HCT116 (cell line): ENCODE results near the gene ZNF292. TPM values are rescaled to one million over a fixed set of nuclear protein-coding genes. Genes with fewer than 3 reads are reported as not detected.

ENCODE experiments used
- ATAC-seq: fragments of 200-7000 bp; cut with Tn5 transposase; 2 replicates; pipeline ENCODE4 v1.9.1; 2020; ENCODE audit warnings: mild to moderate bottlenecking, moderate library complexity
- BruUV-seq: library from RNA; stranded (reverse); fragments of 400-500 nt; replicated peaks from 2 replicates; lab custom pipeline; 2021; lab: Mats Ljungman, UMichigan
- CTCF ChIA-PET: fragments of 300-600 bp; sonication (Branson Sonifier 250); formaldehyde crosslinking; loops from one replicate; lab custom pipeline; 2021; ENCODE audit warnings: antibody characterized with exemption; lab: Charles Lee
- POLR2A ChIA-PET: fragments of 300-600, 350-600 bp; sonication (Branson Sonifier 250); formaldehyde crosslinking; loops from one replicate; lab custom pipeline; 2021; ENCODE audit warnings: antibody characterized with exemption; lab: Charles Lee
- RAD21 ChIA-PET, 2 experiments: fragments of 300-600 bp; sonication (Branson Sonifier 250); formaldehyde crosslinking; loops; one replicate each; lab custom pipeline; 2023; ENCODE audit warnings: low total read pairs in 2 of 2; ENCODE audit not compliant: uncharacterized antibody in 2 of 2, unreplicated experiment in 2 of 2, low non-redundant PET in 1 of 2; lab: Charles Lee
- DNase-seq: peaks from one replicate; pipeline ENCODE4 v3.0.0-alpha.2; 2010; ENCODE audit warnings: low read depth, low spot score
- H2AFZ ChIP-seq: fragments of 200-600 bp; shearing (Covaris generic), sonication (generic); 2 replicates; pipeline ENCODE4 v1.6.1; 2017; ENCODE audit warnings: low read depth, mixed run types, mixed read lengths, antibody characterized with exemption, low read length; ENCODE audit not compliant: poor library complexity, severe bottlenecking
- H3K27ac ChIP-seq: 2 replicates; pipeline ENCODE4 v1.5.1; 2012; ENCODE audit warnings: low read depth, low read length
- H3K27me3 ChIP-seq: fragments of 200-600 bp; sonication (generic); 2 replicates; pipeline ENCODE4 v1.6.1; 2016; ENCODE audit warnings: mixed run types, low read length, mixed read lengths; ENCODE audit not compliant: insufficient read depth
- H3K36me3 ChIP-seq, 2 experiments: fragments of 200-500 bp in 1 of 2; fragments of 200-600 bp in 1 of 2; sonication (Bioruptor generic) in 1 of 2; sonication (generic) in 1 of 2; 2 replicates each; pipeline versions ENCODE4 v1.5.1 to v1.6.1; 2014 to 2016; ENCODE audit warnings: low read length in 2 of 2, inconsistent platforms in 1 of 2, mixed read lengths in 1 of 2, mixed run types in 1 of 2; ENCODE audit not compliant: insufficient read depth in 2 of 2, control insufficient read depth in 1 of 2
- H3K4me1 ChIP-seq, 2 experiments: fragments of 200-600 bp in 1 of 2; sonication (generic) in 1 of 2; 2 replicates each; pipeline versions ENCODE4 v1.5.1 to v1.6.1; 2012 to 2017; ENCODE audit warnings: low read length in 2 of 2, inconsistent platforms in 1 of 2, mild to moderate bottlenecking in 1 of 2, mixed read lengths in 1 of 2, mixed run types in 1 of 2, moderate library complexity in 1 of 2; ENCODE audit not compliant: insufficient read depth in 2 of 2, control insufficient read depth in 1 of 2
- H3K4me2 ChIP-seq: fragments of 200-600 bp; sonication (generic); 2 replicates; pipeline ENCODE4 v1.6.1; 2017; ENCODE audit warnings: mixed run types, low read length, mixed read lengths
- H3K4me3 ChIP-seq, 2 experiments: fragments of 200-600 bp in 1 of 2; sonication (generic) in 1 of 2; replicated peaks in 1 of 2; 2 replicates each; pipeline ENCODE4 v1.5.1; 2011 to 2016; ENCODE audit warnings: low read length in 2 of 2, control low read depth in 1 of 2, low read depth in 1 of 2, mild to moderate bottlenecking in 1 of 2, mixed read lengths in 1 of 2, mixed run types in 1 of 2
- H3K79me2 ChIP-seq: fragments of 200-600 bp; sonication (generic); 2 replicates; pipeline ENCODE4 v1.6.1; 2017; ENCODE audit warnings: mild to moderate bottlenecking, mixed run types, low read length, moderate library complexity, mixed read lengths; ENCODE audit not compliant: insufficient read depth
- H3K9ac ChIP-seq: fragments of 200-600 bp; sonication (generic); 2 replicates; pipeline ENCODE4 v1.6.1; 2016; ENCODE audit warnings: low read length, mixed read lengths
- H3K9me2 ChIP-seq: fragments of 200-600 bp; sonication (generic), shearing (Covaris generic); 2 replicates; pipeline ENCODE4 v1.6.1; 2017; ENCODE audit warnings: mixed run types, mild to moderate bottlenecking, moderate library complexity; ENCODE audit not compliant: insufficient read depth
- H3K9me3 ChIP-seq, 2 experiments: fragments of 200-500 bp in 1 of 2; fragments of 200-600 bp in 1 of 2; sonication (Bioruptor generic) in 1 of 2; sonication (generic) in 1 of 2; 2 replicates each; pipeline ENCODE4 v1.6.1; 2014 to 2017; ENCODE audit warnings: low read length in 2 of 2, mixed read lengths in 2 of 2, inconsistent platforms in 1 of 2, low read depth in 1 of 2, mild to moderate bottlenecking in 1 of 2, mixed run types in 1 of 2, moderate library complexity in 1 of 2; ENCODE audit not compliant: control insufficient read depth in 1 of 2, insufficient read depth in 1 of 2
- H4K20me1 ChIP-seq: fragments of 200-600 bp; sonication (generic), shearing (Covaris generic); 2 replicates; pipeline ENCODE4 v1.6.1; 2017; ENCODE audit warnings: mixed run types, mild to moderate bottlenecking, moderate library complexity; ENCODE audit not compliant: insufficient read depth
- CBX3 ChIP-seq: IDR thresholded peaks from 2 replicates; pipeline ENCODE4 v1.6.1; 2012; ENCODE audit warnings: low read depth
- ELF1 ChIP-seq: IDR thresholded peaks from 2 replicates; pipeline ENCODE4 v1.6.1; 2012; ENCODE audit warnings: low read depth, borderline replicate concordance
- EZH2phosphoT487 ChIP-seq: fragments of 200-600 bp; IDR thresholded peaks from 2 replicates; pipeline ENCODE4 v1.6.1; 2018; ENCODE audit warnings: antibody characterized with exemption, borderline replicate concordance
- FOSL1 ChIP-seq: IDR thresholded peaks from 2 replicates; pipeline ENCODE4 v1.6.1; 2012; ENCODE audit warnings: low read depth
- RAD21 ChIP-seq: IDR thresholded peaks from 2 replicates; pipeline ENCODE4 v1.6.1; 2012; ENCODE audit warnings: low read depth, mild to moderate bottlenecking
- SRF ChIP-seq: IDR thresholded peaks from 2 replicates; pipeline ENCODE4 v1.6.1; 2012; ENCODE audit warnings: low read depth
- TCF7L2 ChIP-seq: IDR thresholded peaks from 2 replicates; pipeline ENCODE4 v1.7.0; 2011; ENCODE audit warnings: borderline replicate concordance, inconsistent platforms; ENCODE audit not compliant: insufficient read depth, insufficient read length; ENCODE audit errors: extremely low read depth
- ZBTB33 ChIP-seq: IDR thresholded peaks from 2 replicates; pipeline ENCODE4 v1.6.1; 2011; ENCODE audit warnings: mild to moderate bottlenecking, low read length, moderate library complexity; ENCODE audit not compliant: insufficient replicate concordance; ENCODE audit errors: extremely low read depth
- ZFX ChIP-seq: fragments of 450-650 bp; IDR thresholded peaks from 2 replicates; pipeline ENCODE4 v1.6.1; 2017
- ZNF274 ChIP-seq: fragments of 200-500 bp; sonication (Bioruptor generic); IDR thresholded peaks from 2 replicates; pipeline ENCODE4 v1.6.1; 2014; ENCODE audit warnings: mild to moderate bottlenecking, low read depth, low read length, inconsistent platforms
- intact Hi-C: fragments of 100-400 bp; cut with micrococcal nuclease; formaldehyde crosslinking; loops from 2 replicates; pipeline ENCODE4 v1.10.0; 2022
- total RNA-seq: library from RNA; stranded (reverse); gene quantifications from one replicate; pipeline ENCODE4 v1.2.1, GENCODE V29; 2021; ENCODE audit not compliant: unreplicated experiment

Gene ZNF292
- total RNA-seq, 1 experiment from 2014 or later, result 35.3 TPM

- Histone ChIP-seq H3K4me2 (no peak overlapping the region), H3K79me2 (no peaks in the 10 kb centered on the region), H3K9ac (no peak overlapping the region), H3K27ac (no peak overlapping the region), H3K36me3 (no peaks in the 10 kb centered on the region), H3K4me1 (no peaks in the 10 kb centered on the region), H3K27me3 (no peaks in the 10 kb centered on the region), H2AFZ (no peak overlapping the region), H3K9me3 (no peaks in the 10 kb centered on the region), H3K9me2 (no peaks in the 10 kb centered on the region), H4K20me1 (no peaks in the 10 kb centered on the region), H3K4me3 (no peak overlapping the region)
- POLR2A ChIA-PET, result no interaction called here
- RAD21 ChIA-PET, result no interaction called here
- DNase-seq (no peak), ATAC-seq (no peak)
- intact Hi-C loops, result no loop called here
- no TSS peak for BruUV-seq
- CTCF ChIA-PET, result no interaction called here
- TF ChIP-seq CBX3 (no peak), ELF1 (no peak), ZBTB33 (no peak), EZH2phosphoT487 (no peak), ZFX (no peak)
Observed at GRCh38 chr6:87127737-87128136, 27.6 kb upstream of the ZNF292 start.

GRCh38 chr6:87136963-87137362, 18.4 kb upstream of the ZNF292 start:
- Histone ChIP-seq H2AFZ (no peak overlapping the region), H3K4me2 (no peak overlapping the region), H3K27ac (no peak overlapping the region), H3K4me1 (no peaks in the 10 kb centered on the region), H3K9ac (no peak overlapping the region), H3K4me3 (no peak overlapping the region), H3K9me3 (no peaks in the 10 kb centered on the region), H3K79me2 (no peaks in the 10 kb centered on the region), H4K20me1 (no peaks in the 10 kb centered on the region), H3K36me3 (no peaks in the 10 kb centered on the region), H3K27me3 (0 out of 2 replicates have a peak, but pooled peaks cover 4% of the 10 kb centered on the region), H3K9me2 (no peaks in the 10 kb centered on the region)
- DNase-seq (no peak), ATAC-seq (no peak)
- intact Hi-C loops, result loop anchor here (10.0 kb wide), 2 partner anchors 128 to 1738 kb away; no protein-coding TSS in a partner anchor
- POLR2A ChIA-PET, result interaction anchor here (0.8 kb wide), 1 partner anchor 449 kb away, joined by 6 read pairs; no protein-coding TSS in a partner anchor
- CTCF ChIA-PET, result no interaction called here
- BruUV-seq, result no TSS peak
- RAD21 ChIA-PET, result no interaction called here
- no peak for TF ChIP-seq RAD21
- TF ChIP-seq ZNF274, result no peak
- no peak for TF ChIP-seq TCF7L2
- no peak for TF ChIP-seq SRF
- TF ChIP-seq FOSL1, result no peak
